Activated CD8-positive, alpha-beta memory T cell treated with anti-CD3 and anti-CD28 coated beads, Interleukin-2, amount 50 U/mL, for 24 hours (primary cell): ENCODE measurements around the gene ZNF836.
"Not testable (repeated sequence)": the region's sequence is repeated elsewhere in the genome, so short reads cannot be mapped to it uniquely, and the experiment has no call there.

Experiments
- DNase-seq: peaks from one replicate; pipeline ENCODE4 v3.0.0-alpha.2; 2020; ENCODE audit errors: extremely low read depth

The ZNF836 gene

GRCh38 chr19:52171321-52172169 lies at the start of gene ZNF836:
Gene ZNF836, minus strand, starts transcription at chr19:52171621. Its CDS starts 3,549 bp downstream, at chr19:52168072.
- peak; percentile 69 for DNase-seq

- DNase-seq: no peak
These were observed 49.6 kb upstream of the ZNF836 start for GRCh38 chr19:52221031-52221430.

- DNase-seq: no peak
These were observed 48.2 kb upstream of the ZNF836 start for GRCh38 chr19:52219611-52220010.

- DNase-seq: no peak
These were observed 46.2 kb upstream of the ZNF836 start for GRCh38 chr19:52217576-52217975.

- DNase-seq: no peak
These were observed 45.0 kb upstream of the ZNF836 start for GRCh38 chr19:52216401-52216800.

- no peak for DNase-seq
These were observed 42.8 kb upstream of the ZNF836 start for GRCh38 chr19:52214241-52214640.

GRCh38 chr19:52212572-52213255 lies 41.3 kb upstream of the ZNF836 start:
- DNase-seq: no peak

- DNase-seq: no peak
These were observed 40.6 kb upstream of the ZNF836 start for GRCh38 chr19:52211926-52212571.

GRCh38 chr19:52211203-52211602 lies 39.8 kb upstream of the ZNF836 start:
- no peak for DNase-seq

GRCh38 chr19:52206481-52206880 lies 35.1 kb upstream of the ZNF836 start:
- DNase-seq: no peak

GRCh38 chr19:52200755-52201391 lies 29.5 kb upstream of the ZNF836 start:
- not testable (repeated sequence) for DNase-seq

GRCh38 chr19:52200044-52200443 lies 28.6 kb upstream of the ZNF836 start:
- DNase-seq: no peak

GRCh38 chr19:52198678-52199077 lies 27.3 kb upstream of the ZNF836 start:
- DNase-seq: no peak

- no peak for DNase-seq
These were observed 26.5 kb upstream of the ZNF836 start for GRCh38 chr19:52197964-52198363.

- DNase-seq: no peak
These were observed 25.0 kb upstream of the ZNF836 start for GRCh38 chr19:52196256-52196967.

GRCh38 chr19:52191951-52192350 lies 20.5 kb upstream of the ZNF836 start:
- no peak for DNase-seq

- DNase-seq: no peak
These were observed 20.0 kb upstream of the ZNF836 start for GRCh38 chr19:52191389-52191788.

- DNase-seq: no peak
These were observed 19.3 kb upstream of the ZNF836 start for GRCh38 chr19:52190487-52191293.

GRCh38 chr19:52189735-52190486 lies 18.5 kb upstream of the ZNF836 start, which contains the start of gene PPP2R1A:
Gene PPP2R1A, plus strand, starts transcription at chr19:52190052. Its CDS starts 45 bp downstream, at chr19:52190097.
- peak; percentile 97 for DNase-seq
